ENCODE results near the gene ADARB1. TPM values are rescaled to one million over a fixed set of nuclear protein-coding genes. Genes with fewer than 3 reads are reported as not detected.

The ADARB1 gene
- total and polyA plus RNA-seq, 2 experiments from 2014 or later: 4.8 to 14.8 TPM

GRCh38 chr21:45081636-45082035 is 7.3 kb downstream of the ADARB1 start:
- DNase-seq (ENCODE audit: low spot score) (no peak), ATAC-seq (no peak)
- Histone ChIP-seq H3K9me2 (ENCODE audit: insufficient read depth) (no peaks in the 10 kb centered on the region), H3K27me3 (ENCODE audit: insufficient read depth) (peaks cover 7% of the 10 kb centered on the region), H3K27ac (ENCODE audit: low read depth) (no peak overlapping the region), H3K4me2 (no peak overlapping the region), H3K79me2 (replicated peaks; ENCODE audit: insufficient read depth) (peaks cover 23% of the 10 kb centered on the region), H3F3A (replicated peaks; ENCODE audit: low read depth) (no peaks in the 10 kb centered on the region), H3K4me3 (no peak overlapping the region), H2AFZ (no peak overlapping the region), H3K4me1 (ENCODE audit: insufficient read depth) (no peaks in the 10 kb centered on the region), H4K20me1 (replicated peaks; ENCODE audit: insufficient read depth) (peaks cover 13% of the 10 kb centered on the region; the same call in 1 of the 2 replicates), H3K36me3 (ENCODE audit: insufficient read depth) (no peaks in the 10 kb centered on the region)
- H3K9me3 Mint-ChIP-seq: no peaks in the 10 kb centered on the region
- H3K27ac Mint-ChIP-seq: no peak overlapping the region
- H3K4me3 Mint-ChIP-seq: no peak overlapping the region
- no peaks in the 10 kb centered on the region for H3K36me3 Mint-ChIP-seq (ENCODE audit: low read depth)
- TF ChIP-seq JUNB (IDR thresholded peaks at IDR 0.05; ENCODE audit: unreplicated experiment) (no peak), EZH2 (IDR thresholded peaks at IDR 0.05; ENCODE audit: low read depth, unreplicated experiment) (no peak), ZNF114 (CRISPR knock-in tag; IDR thresholded peaks at IDR 0.05) (no peak), POLR2AphosphoS5 (IDR thresholded peaks at IDR 0.05; ENCODE audit: low read depth) (no peak)
- peaks cover 12% of the 10 kb centered on the region for H3K4me1 Mint-ChIP-seq
- H3K27me3 Mint-ChIP-seq (ENCODE audit: insufficient read depth, low read depth, poor library complexity): peaks cover 9% of the 10 kb centered on the region

GRCh38 chr21:45082736-45083135 is 8.4 kb downstream of the ADARB1 start:
- no peak overlapping the region for H3K4me3 Mint-ChIP-seq
- no peak overlapping the region for H3K4me2 ChIP-seq
- DNase-seq (ENCODE audit: low spot score): no peak
- H3K4me1 Mint-ChIP-seq: peaks cover 12% of the 10 kb centered on the region
- peaks cover 23% of the 10 kb centered on the region for H3K79me2 ChIP-seq (replicated peaks; ENCODE audit: insufficient read depth)
- no peak overlapping the region for H2AFZ ChIP-seq
- no peaks in the 10 kb centered on the region for H3K9me3 Mint-ChIP-seq
- H3K4me1 ChIP-seq (ENCODE audit: insufficient read depth): no peaks in the 10 kb centered on the region
- peaks cover 9% of the 10 kb centered on the region for H3K27me3 Mint-ChIP-seq (ENCODE audit: insufficient read depth, low read depth, poor library complexity)
- ATAC-seq: no peak
- no peaks in the 10 kb centered on the region for H3K36me3 Mint-ChIP-seq (ENCODE audit: low read depth)
- H3K4me3 ChIP-seq: no peak overlapping the region
- H3K27ac Mint-ChIP-seq: no peak overlapping the region
- no peaks in the 10 kb centered on the region for H3K9me2 ChIP-seq (ENCODE audit: insufficient read depth)
- no peaks in the 10 kb centered on the region for H3K27me3 ChIP-seq (ENCODE audit: insufficient read depth)
- no peaks in the 10 kb centered on the region for H3K36me3 ChIP-seq (ENCODE audit: insufficient read depth)
- H4K20me1 ChIP-seq (replicated peaks; ENCODE audit: insufficient read depth): peaks cover 6% of the 10 kb centered on the region; the same call in 1 of the 2 replicates
- no peak overlapping the region for H3K27ac ChIP-seq (ENCODE audit: low read depth)
- TF ChIP-seq ZNF462 (CRISPR knock-in tag; IDR thresholded peaks at IDR 0.05) (no peak), NANOG (IDR thresholded peaks at IDR 0.05; ENCODE audit: borderline replicate concordance) (no peak), EZH2phosphoT487 (IDR thresholded peaks at IDR 0.05; ENCODE audit: unreplicated experiment) (no peak)
- H3F3A ChIP-seq (replicated peaks; ENCODE audit: low read depth): no peaks in the 10 kb centered on the region
